HCT116 (cell line): ENCODE data around the gene MARCHF2. TPM values are rescaled to one million over a fixed set of nuclear protein-coding genes. Genes with fewer than 3 reads are reported as not detected.

Source experiments
- ATAC-seq: fragments of 200-7000 bp; cut with Tn5 transposase; 2 replicates; pipeline ENCODE4 v1.9.1; 2020; ENCODE audit warnings: mild to moderate bottlenecking, moderate library complexity
- BruUV-seq: library from RNA; stranded (reverse); fragments of 400-500 nt; replicated peaks from 2 replicates; lab custom pipeline; 2021; lab: Mats Ljungman, UMichigan
- CTCF ChIA-PET: fragments of 300-600 bp; sonication (Branson Sonifier 250); formaldehyde crosslinking; loops from one replicate; lab custom pipeline; 2021; ENCODE audit warnings: antibody characterized with exemption; lab: Charles Lee
- POLR2A ChIA-PET: fragments of 300-600, 350-600 bp; sonication (Branson Sonifier 250); formaldehyde crosslinking; loops from one replicate; lab custom pipeline; 2021; ENCODE audit warnings: antibody characterized with exemption; lab: Charles Lee
- RAD21 ChIA-PET, 2 experiments: fragments of 300-600 bp; sonication (Branson Sonifier 250); formaldehyde crosslinking; loops; one replicate each; lab custom pipeline; 2023; ENCODE audit warnings: low total read pairs in 2 of 2; ENCODE audit not compliant: uncharacterized antibody in 2 of 2, unreplicated experiment in 2 of 2, low non-redundant PET in 1 of 2; lab: Charles Lee
- DNase-seq: peaks from one replicate; pipeline ENCODE4 v3.0.0-alpha.2; 2010; ENCODE audit warnings: low read depth, low spot score
- H2AFZ ChIP-seq: fragments of 200-600 bp; shearing (Covaris generic), sonication (generic); 2 replicates; pipeline ENCODE4 v1.6.1; 2017; ENCODE audit warnings: low read depth, mixed run types, mixed read lengths, antibody characterized with exemption, low read length; ENCODE audit not compliant: poor library complexity, severe bottlenecking
- H3K27ac ChIP-seq: 2 replicates; pipeline ENCODE4 v1.5.1; 2012; ENCODE audit warnings: low read depth, low read length
- H3K27me3 ChIP-seq: fragments of 200-600 bp; sonication (generic); 2 replicates; pipeline ENCODE4 v1.6.1; 2016; ENCODE audit warnings: mixed run types, low read length, mixed read lengths; ENCODE audit not compliant: insufficient read depth
- H3K36me3 ChIP-seq, 2 experiments: fragments of 200-500 bp in 1 of 2; fragments of 200-600 bp in 1 of 2; sonication (Bioruptor generic) in 1 of 2; sonication (generic) in 1 of 2; 2 replicates each; pipeline versions ENCODE4 v1.5.1 to v1.6.1; 2014 to 2016; ENCODE audit warnings: low read length in 2 of 2, inconsistent platforms in 1 of 2, mixed read lengths in 1 of 2, mixed run types in 1 of 2; ENCODE audit not compliant: insufficient read depth in 2 of 2, control insufficient read depth in 1 of 2
- H3K4me1 ChIP-seq, 2 experiments: fragments of 200-600 bp in 1 of 2; sonication (generic) in 1 of 2; 2 replicates each; pipeline versions ENCODE4 v1.5.1 to v1.6.1; 2012 to 2017; ENCODE audit warnings: low read length in 2 of 2, inconsistent platforms in 1 of 2, mild to moderate bottlenecking in 1 of 2, mixed read lengths in 1 of 2, mixed run types in 1 of 2, moderate library complexity in 1 of 2; ENCODE audit not compliant: insufficient read depth in 2 of 2, control insufficient read depth in 1 of 2
- H3K4me2 ChIP-seq: fragments of 200-600 bp; sonication (generic); 2 replicates; pipeline ENCODE4 v1.6.1; 2017; ENCODE audit warnings: mixed run types, low read length, mixed read lengths
- H3K4me3 ChIP-seq, 2 experiments: fragments of 200-600 bp in 1 of 2; sonication (generic) in 1 of 2; replicated peaks in 1 of 2; 2 replicates each; pipeline ENCODE4 v1.5.1; 2011 to 2016; ENCODE audit warnings: low read length in 2 of 2, control low read depth in 1 of 2, low read depth in 1 of 2, mild to moderate bottlenecking in 1 of 2, mixed read lengths in 1 of 2, mixed run types in 1 of 2
- H3K79me2 ChIP-seq: fragments of 200-600 bp; sonication (generic); 2 replicates; pipeline ENCODE4 v1.6.1; 2017; ENCODE audit warnings: mild to moderate bottlenecking, mixed run types, low read length, moderate library complexity, mixed read lengths; ENCODE audit not compliant: insufficient read depth
- H3K9ac ChIP-seq: fragments of 200-600 bp; sonication (generic); 2 replicates; pipeline ENCODE4 v1.6.1; 2016; ENCODE audit warnings: low read length, mixed read lengths
- H3K9me2 ChIP-seq: fragments of 200-600 bp; sonication (generic), shearing (Covaris generic); 2 replicates; pipeline ENCODE4 v1.6.1; 2017; ENCODE audit warnings: mixed run types, mild to moderate bottlenecking, moderate library complexity; ENCODE audit not compliant: insufficient read depth
- H3K9me3 ChIP-seq, 2 experiments: fragments of 200-500 bp in 1 of 2; fragments of 200-600 bp in 1 of 2; sonication (Bioruptor generic) in 1 of 2; sonication (generic) in 1 of 2; 2 replicates each; pipeline ENCODE4 v1.6.1; 2014 to 2017; ENCODE audit warnings: low read length in 2 of 2, mixed read lengths in 2 of 2, inconsistent platforms in 1 of 2, low read depth in 1 of 2, mild to moderate bottlenecking in 1 of 2, mixed run types in 1 of 2, moderate library complexity in 1 of 2; ENCODE audit not compliant: control insufficient read depth in 1 of 2, insufficient read depth in 1 of 2
- H4K20me1 ChIP-seq: fragments of 200-600 bp; sonication (generic), shearing (Covaris generic); 2 replicates; pipeline ENCODE4 v1.6.1; 2017; ENCODE audit warnings: mixed run types, mild to moderate bottlenecking, moderate library complexity; ENCODE audit not compliant: insufficient read depth
- EGR1 ChIP-seq: IDR thresholded peaks from 2 replicates; pipeline ENCODE4 v1.6.1; 2012; ENCODE audit warnings: low read depth
- FOSL1 ChIP-seq: IDR thresholded peaks from 2 replicates; pipeline ENCODE4 v1.6.1; 2012; ENCODE audit warnings: low read depth
- JUND ChIP-seq: IDR thresholded peaks from 2 replicates; pipeline ENCODE4 v1.6.1; 2012
- MAX ChIP-seq: IDR thresholded peaks from 2 replicates; pipeline ENCODE4 v1.6.1; 2012
- POLR2AphosphoS5 ChIP-seq: IDR thresholded peaks from 2 replicates; pipeline ENCODE4 v1.6.1; 2011; ENCODE audit warnings: mild to moderate bottlenecking, low read depth, low read length, moderate library complexity
- RAD21 ChIP-seq: IDR thresholded peaks from 2 replicates; pipeline ENCODE4 v1.6.1; 2012; ENCODE audit warnings: low read depth, mild to moderate bottlenecking
- TCF7L2 ChIP-seq: IDR thresholded peaks from 2 replicates; pipeline ENCODE4 v1.7.0; 2011; ENCODE audit warnings: borderline replicate concordance, inconsistent platforms; ENCODE audit not compliant: insufficient read depth, insufficient read length; ENCODE audit errors: extremely low read depth
- ZFX ChIP-seq: fragments of 450-650 bp; IDR thresholded peaks from 2 replicates; pipeline ENCODE4 v1.6.1; 2017
- ZNF274 ChIP-seq: fragments of 200-500 bp; sonication (Bioruptor generic); IDR thresholded peaks from 2 replicates; pipeline ENCODE4 v1.6.1; 2014; ENCODE audit warnings: mild to moderate bottlenecking, low read depth, low read length, inconsistent platforms
- intact Hi-C: fragments of 100-400 bp; cut with micrococcal nuclease; formaldehyde crosslinking; loops from 2 replicates; pipeline ENCODE4 v1.10.0; 2022
- total RNA-seq: library from RNA; stranded (reverse); gene quantifications from one replicate; pipeline ENCODE4 v1.2.1, GENCODE V29; 2021; ENCODE audit not compliant: unreplicated experiment
- TF ChIP-seq, protein P1 (sequence below): IDR thresholded peaks from 2 replicates; pipeline ENCODE4 v1.6.1; 2012
- TF ChIP-seq, protein P2 (sequence below), 3 experiments: fragments of 200-600 bp in 1 of 3; sonication (generic) in 1 of 3; IDR thresholded peaks in 2 of 3; conservative IDR thresholded peaks in 1 of 3; 2 replicates each; pipeline ENCODE4 v1.5.1; 2012 to 2017; ENCODE audit warnings: low read depth in 2 of 3, low read length in 2 of 3, antibody characterized with exemption in 1 of 3, borderline replicate concordance in 1 of 3, control low read depth in 1 of 3, mild to moderate bottlenecking in 1 of 3, mixed read lengths in 1 of 3, mixed run types in 1 of 3, moderate library complexity in 1 of 3; ENCODE audit not compliant: insufficient read depth in 1 of 3

The MARCHF2 gene
- total RNA-seq, 1 experiment from 2014 or later = 22.5 TPM

- TF ChIP-seq, protein P1, sequence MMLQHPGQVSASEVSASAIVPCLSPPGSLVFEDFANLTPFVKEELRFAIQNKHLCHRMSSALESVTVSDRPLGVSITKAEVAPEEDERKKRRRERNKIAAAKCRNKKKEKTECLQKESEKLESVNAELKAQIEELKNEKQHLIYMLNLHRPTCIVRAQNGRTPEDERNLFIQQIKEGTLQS = no peak
- TF ChIP-seq EGR1 (no peak), FOSL1 (no peak), ZFX (no peak), MAX (no peak), POLR2AphosphoS5 (no peak), TCF7L2 (no peak), ZNF274 (no peak), JUND (no peak)
- TF ChIP-seq, protein P2, sequence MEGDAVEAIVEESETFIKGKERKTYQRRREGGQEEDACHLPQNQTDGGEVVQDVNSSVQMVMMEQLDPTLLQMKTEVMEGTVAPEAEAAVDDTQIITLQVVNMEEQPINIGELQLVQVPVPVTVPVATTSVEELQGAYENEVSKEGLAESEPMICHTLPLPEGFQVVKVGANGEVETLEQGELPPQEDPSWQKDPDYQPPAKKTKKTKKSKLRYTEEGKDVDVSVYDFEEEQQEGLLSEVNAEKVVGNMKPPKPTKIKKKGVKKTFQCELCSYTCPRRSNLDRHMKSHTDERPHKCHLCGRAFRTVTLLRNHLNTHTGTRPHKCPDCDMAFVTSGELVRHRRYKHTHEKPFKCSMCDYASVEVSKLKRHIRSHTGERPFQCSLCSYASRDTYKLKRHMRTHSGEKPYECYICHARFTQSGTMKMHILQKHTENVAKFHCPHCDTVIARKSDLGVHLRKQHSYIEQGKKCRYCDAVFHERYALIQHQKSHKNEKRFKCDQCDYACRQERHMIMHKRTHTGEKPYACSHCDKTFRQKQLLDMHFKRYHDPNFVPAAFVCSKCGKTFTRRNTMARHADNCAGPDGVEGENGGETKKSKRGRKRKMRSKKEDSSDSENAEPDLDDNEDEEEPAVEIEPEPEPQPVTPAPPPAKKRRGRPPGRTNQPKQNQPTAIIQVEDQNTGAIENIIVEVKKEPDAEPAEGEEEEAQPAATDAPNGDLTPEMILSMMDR (IDR thresholded peaks at IDR 0.05 in 2 of 3, conservative IDR thresholded peaks at IDR 0.05 in 1 of 3; ENCODE audit: borderline replicate concordance in 1 of 3, insufficient read depth in 1 of 3, low read depth in 2 of 3, low read length in 2 of 3) = no peak
These were observed 3.7 kb downstream of the MARCHF2 start (continued) for GRCh38 chr19:8416796-8417195.

DNA sequence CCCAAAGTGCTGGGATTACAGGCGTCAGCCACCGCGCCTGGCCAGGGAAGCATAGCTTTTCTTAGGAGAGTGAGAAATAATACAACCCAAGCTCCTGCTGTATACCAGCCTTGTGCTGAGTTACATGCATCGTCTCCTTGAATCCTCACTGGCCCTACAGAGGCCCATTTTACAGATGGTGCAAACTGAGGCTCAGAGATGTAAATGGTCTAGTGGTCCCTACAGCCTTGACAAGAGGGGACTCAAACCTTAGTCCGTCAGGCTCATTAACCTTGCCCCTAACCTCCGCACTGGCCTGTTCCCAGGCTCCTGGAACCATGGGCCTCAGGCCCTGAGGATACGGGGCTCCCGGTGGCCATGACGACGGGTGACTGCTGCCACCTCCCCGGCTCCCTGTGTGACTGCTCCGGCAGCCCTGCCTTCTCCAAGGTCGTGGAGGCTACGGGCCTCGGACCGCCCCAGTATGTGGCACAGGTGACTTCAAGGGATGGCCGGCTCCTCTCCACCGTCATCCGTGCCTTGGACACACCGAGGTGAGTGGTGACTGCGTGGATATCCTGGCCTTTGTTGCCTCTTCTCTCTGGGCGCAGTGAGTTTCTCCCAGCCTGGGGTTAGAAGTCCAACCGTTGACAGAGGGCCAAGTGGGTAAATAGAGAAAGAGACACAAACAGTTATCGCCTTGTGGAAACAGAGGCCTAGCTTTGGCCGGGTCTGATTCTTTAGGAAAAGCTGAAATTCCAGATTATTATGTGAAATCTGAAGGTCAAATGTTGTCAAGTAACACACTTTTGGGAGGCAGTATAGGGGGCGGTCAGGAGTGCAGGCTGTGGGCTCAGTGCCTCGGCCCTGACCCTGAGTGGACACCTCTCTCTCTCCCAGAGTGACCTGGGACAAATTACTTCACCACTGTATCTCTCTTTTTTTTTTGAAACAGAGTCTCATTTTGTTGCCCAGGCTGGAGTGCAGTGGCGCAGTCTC is 8.7 kb downstream of the MARCHF2 start:
- POLR2A ChIA-PET = no interaction called here

More for the DNA sequence above, 8.7 kb downstream of the MARCHF2 start:
- Histone ChIP-seq H3K4me2 (no peak overlapping the region), H3K27ac (no peak overlapping the region), H3K9me3 (no peaks in the 10 kb centered on the region), H4K20me1 (no peaks in the 10 kb centered on the region), H3K27me3 (no peaks in the 10 kb centered on the region), H3K36me3 (no peaks in the 10 kb centered on the region), H3K4me3 (no peak overlapping the region), H3K79me2 (no peaks in the 10 kb centered on the region), H3K9ac (no peak overlapping the region), H3K9me2 (no peaks in the 10 kb centered on the region), H3K4me1 (peaks cover 23 to 30% of the 10 kb centered on the region in 2 experiments), H2AFZ (no peak overlapping the region)
- ChIA-PET RAD21 (interaction anchor here in 1 of 2 experiments (0.7 kb wide), 1 partner anchor 16 kb away, joined by 3 read pairs; no protein-coding TSS in a partner anchor), CTCF (no interaction called here)
- no peak for DNase-seq
- TF ChIP-seq, protein P2 (IDR thresholded peaks at IDR 0.05 in 2 of 3, conservative IDR thresholded peaks at IDR 0.05 in 1 of 3; ENCODE audit: borderline replicate concordance in 1 of 3, insufficient read depth in 1 of 3, low read depth in 2 of 3, low read length in 2 of 3) = no peak
- TF ChIP-seq FOSL1 (no peak), RAD21 (no peak)
- ATAC-seq = no peak
- intact Hi-C loops = no loop called here
- no TSS peak for BruUV-seq
